K562 (cell line): Measurements from ENCODE around the gene ITGB3BP. TPM values are rescaled to one million over a fixed set of nuclear protein-coding genes. Genes with fewer than 3 reads are reported as not detected.

Experiments used
- ATAC-seq: fragments of 200-7000 bp; cut with Tn5 transposase; 3 replicates; pipeline ENCODE4 v1.9.1; 2020; ENCODE audit warnings: moderate library complexity
- BruUV-seq: library from RNA; stranded (reverse); fragments of 400-500 nt; replicated peaks from 2 replicates; lab custom pipeline; 2021; lab: Mats Ljungman, UMichigan
- CTCF ChIA-PET: fragments of 300-600 bp; formaldehyde crosslinking; extraction: SDS; loops from one replicate; lab custom pipeline; 2021; ENCODE audit warnings: low intra/inter-chr PET ratio; lab: Yijun Ruan, JAX
- POLR2A ChIA-PET: fragments of 300-600, 350-650 bp; sonication (Branson Sonifier 250); formaldehyde crosslinking; extraction: SDS; loops from one replicate; lab custom pipeline; 2021; ENCODE audit warnings: antibody characterized with exemption, inconsistent platforms; lab: Yijun Ruan, JAX
- DNase-seq, 4 experiments: peaks; one replicate each; pipeline versions ENCODE4 v3.0.0 to v3.0.0-alpha.2; 2011 to 2018; ENCODE audit warnings: low spot score in 3 of 4, mixed read lengths in 3 of 4; ENCODE audit errors: extremely low read depth in 1 of 4
- FAIRE-seq: peaks from 2 replicates; lab custom pipeline; 2011; peaks lifted over from hg19 to GRCh38; lab: Jason Lieb, UNC
- H2AFZ ChIP-seq: 2 replicates; pipeline ENCODE4 v1.6.0; 2011; ENCODE audit warnings: low read depth, low read length, control low read depth, inconsistent platforms
- H3K27ac ChIP-seq: fragments of 200-600 bp; 3 replicates; pipeline ENCODE4 v1.8.0; 2011; ENCODE audit warnings: low read depth, mild to moderate bottlenecking, control low read depth, inconsistent platforms, low read length, moderate library complexity, mixed read lengths; ENCODE audit errors: extremely low read depth
- H3K27me3 ChIP-seq, 2 experiments: fragments of 300-600 bp in 1 of 2; 2 replicates in 1 of 2; 3 replicates in 1 of 2; pipeline versions ENCODE4 v1.6.0 to v1.8.0; 2011; ENCODE audit warnings: inconsistent platforms in 2 of 2, low read length in 2 of 2, mild to moderate bottlenecking in 1 of 2, mixed read lengths in 1 of 2, moderate library complexity in 1 of 2; ENCODE audit not compliant: control insufficient read depth in 2 of 2, insufficient read depth in 2 of 2
- H3K36me3 ChIP-seq: fragments of 300-600 bp; 3 replicates; pipeline ENCODE4 v1.8.0; 2011; ENCODE audit warnings: mild to moderate bottlenecking, low read length, inconsistent platforms; ENCODE audit not compliant: control insufficient read depth, insufficient read depth
- H3K4me1 ChIP-seq, 2 experiments: fragments of 200-600 bp in 1 of 2; replicated peaks in 1 of 2; 2 replicates in 1 of 2; 3 replicates in 1 of 2; pipeline versions ENCODE4 v1.5.1 to v1.8.0; 2011; ENCODE audit warnings: inconsistent platforms in 2 of 2, low read length in 2 of 2, mild to moderate bottlenecking in 1 of 2, mixed read lengths in 1 of 2, moderate library complexity in 1 of 2; ENCODE audit not compliant: control insufficient read depth in 2 of 2, insufficient read depth in 2 of 2
- H3K4me2 ChIP-seq: 2 replicates; pipeline ENCODE4 v1.6.1; 2011; ENCODE audit warnings: low read length, control low read depth, inconsistent platforms, mixed read lengths; ENCODE audit not compliant: insufficient read depth
- H3K4me3 ChIP-seq: fragments of 200-600 bp; sonication (generic), shearing (Covaris generic); 2 replicates; pipeline ENCODE4 v1.5.1; 2016; ENCODE audit warnings: control low read depth, inconsistent platforms
- H3K79me2 ChIP-seq: fragments of 200-600 bp; 3 replicates; pipeline ENCODE4 v1.8.0; 2011; ENCODE audit warnings: low read length, inconsistent platforms; ENCODE audit not compliant: control insufficient read depth, insufficient read depth
- H3K9ac ChIP-seq, 2 experiments: 2 replicates each; pipeline versions ENCODE4 v1.6.0 to v1.6.1; 2011; ENCODE audit warnings: low read depth in 2 of 2, low read length in 2 of 2, control low read depth in 1 of 2, inconsistent platforms in 1 of 2, mild to moderate bottlenecking in 1 of 2, mixed read lengths in 1 of 2; ENCODE audit not compliant: insufficient read depth in 1 of 2
- H3K9me1 ChIP-seq: one replicate; pipeline ENCODE4 v1.6.0; 2011; ENCODE audit warnings: inconsistent platforms, mild to moderate bottlenecking, low read length, moderate library complexity; ENCODE audit not compliant: control insufficient read depth, insufficient read depth
- H3K9me3 ChIP-seq: replicated peaks from 2 replicates; pipeline ENCODE4 v1.5.1; 2011; ENCODE audit warnings: low read depth, low read length, inconsistent platforms; ENCODE audit not compliant: control insufficient read depth, insufficient read depth
- H4K20me1 ChIP-seq: replicated peaks from 2 replicates; pipeline ENCODE4 v1.6.1; 2011; ENCODE audit warnings: low read length, inconsistent platforms, mixed read lengths; ENCODE audit not compliant: control insufficient read depth, insufficient read depth
- CTCF ChIP-seq, 3 experiments: IDR thresholded peaks in 2 of 3; conservative IDR thresholded peaks in 1 of 3; 2 replicates each; pipeline ENCODE4 v1.5.1; 2011 to 2012; ENCODE audit warnings: low read length in 3 of 3, mild to moderate bottlenecking in 3 of 3, control low read depth in 2 of 3, improper control_type of control experiment in 1 of 3, inconsistent platforms in 1 of 3, low read depth in 1 of 3, mixed read lengths in 1 of 3, moderate library complexity in 1 of 3; ENCODE audit not compliant: insufficient read depth in 2 of 3
- KAT8 ChIP-seq: fragments of 450-650 bp; IDR thresholded peaks from 2 replicates; pipeline ENCODE4 v1.6.1; 2016; ENCODE audit warnings: low read depth, mild to moderate bottlenecking
- MAFF ChIP-seq: IDR thresholded peaks from 2 replicates; pipeline ENCODE4 v1.6.1; 2012; ENCODE audit warnings: low read length, improper control_type of control experiment
- RAD21 ChIP-seq, 2 experiments: fragments of 250-450 bp in 1 of 2; fragments of 450-650 bp in 1 of 2; sonication (Bioruptor Pico) in 1 of 2; formaldehyde crosslinking in 1 of 2; IDR thresholded peaks in 1 of 2; conservative IDR thresholded peaks in 1 of 2; 2 replicates each; pipeline versions ENCODE4 v1.4.0 to v1.8.0; 2020 to 2022; ENCODE audit warnings: mild to moderate bottlenecking in 2 of 2, moderate library complexity in 1 of 2
- ZNF316 ChIP-seq: fragments of 450-650 bp; IDR thresholded peaks from 2 replicates; pipeline ENCODE4 v1.6.1; 2016
- in situ Hi-C: fragments of 300-500 bp; cut with MboI; formaldehyde crosslinking; loops from 4 replicates; pipeline ENCODE4 v1.15.0; 2018; ENCODE audit warnings: inconsistent platforms, mixed read lengths
- intact Hi-C: fragments of 100-400 bp; cut with micrococcal nuclease; formaldehyde crosslinking; loops from 2 replicates; pipeline ENCODE4 v1.14.2; 2022
- polyA plus RNA-seq, 8 experiments: library from polyadenylated mRNA; depleted of rRNA in 4 of 8; stranded (reverse) in 5 of 8; unstranded in 3 of 8; fragments of >200 nt; fragmentation: Nextera tagmentation in 2 of 8; fragmentation: Illumina TruSeq in 1 of 8; extraction: Ambion mirVana in 2 of 8; extraction: Trizol in 1 of 8; gene quantifications; 2 replicates each; pipeline versions ENCODE4 v1.2.1 to v1.2.3, GENCODE V29; 2011 to 2014; ENCODE audit warnings: inconsistent platforms in 1 of 8, missing spikeins in 1 of 8
- total RNA-seq, 7 experiments: library from RNA; depleted of rRNA in 6 of 7; stranded (reverse); fragments of >200 nt in 6 of 7; fragmentation: Illumina TruSeq in 2 of 7; extraction: Trizol in 2 of 7; gene quantifications; 2 replicates each; pipeline versions ENCODE4 v1.2.1 to v1.2.3, GENCODE V29; 2011 to 2021; ENCODE audit warnings: low replicate concordance in 1 of 7

ITGB3BP gene
- total and polyA plus RNA-seq, 9 of the 15 experiments (the other 6 are each of a cell fraction or from before 2014, with no cell fraction given), result 62.8 to 151 (median 110) TPM

GRCh38 chr1:63458750-63459149 is 64.3 kb downstream of the ITGB3BP start:
- Histone ChIP-seq H3K27ac (no peak overlapping the region), H3K4me1 (no peaks in the 10 kb centered on the region), H3K4me3 (no peak overlapping the region), H2AFZ (no peak overlapping the region), H3K9me3 (no peaks in the 10 kb centered on the region; the same call in 1 of the 2 replicates), H3K27me3 (no peaks in the 10 kb centered on the region), H4K20me1 (no peaks in the 10 kb centered on the region), H3K9me1 (no peaks in the 10 kb centered on the region), H3K4me2 (no peak overlapping the region), H3K79me2 (no peaks in the 10 kb centered on the region), H3K36me3 (peaks cover 21% of the 10 kb centered on the region), H3K9ac (no peak overlapping the region)
- in situ Hi-C loops (no loop called here), intact Hi-C loops (no loop called here)
- CTCF ChIA-PET, result no interaction called here
- BruUV-seq, result no TSS peak
- TF ChIP-seq ZNF316 (peak; percentile 73), KAT8 (no peak)
- DNase-seq, result no peak
- POLR2A ChIA-PET, result no interaction called here
- no peak for ATAC-seq
- FAIRE-seq, result no peak

- peak in 1 of 4 experiments; percentile 10 for DNase-seq
- ChIA-PET CTCF (interaction anchor here (0.9 kb wide), 1 partner anchor 128 kb away, joined by 3 read pairs; no protein-coding TSS in a partner anchor), POLR2A (interaction anchor here (1.1 to 1.6 kb wide), 2 partner anchors 8 to 11 kb away, joined by 3 read pairs; no protein-coding TSS in a partner anchor)
- peak in 1 of 2 experiments; percentile 13; a peak in 1 of 4 replicates for TF ChIP-seq RAD21 (CRISPR knock-in tag; conservative IDR thresholded peaks at IDR 0.05 in 1 of 2, IDR thresholded peaks at IDR 0.05 in 1 of 2)
- peak in 1 of 3 experiments; percentile 29; a peak in 2 of 6 replicates for TF ChIP-seq CTCF (IDR thresholded peaks at IDR 0.05 in 2 of 3, conservative IDR thresholded peaks at IDR 0.05 in 1 of 3; ENCODE audit: insufficient read depth in 2 of 3, low read depth in 1 of 3, low read length in 3 of 3)
- no peak for TF ChIP-seq MAFF
- Histone ChIP-seq H3K27ac (no peak overlapping the region), H4K20me1 (no peaks in the 10 kb centered on the region), H3K36me3 (peaks cover 29% of the 10 kb centered on the region; the same call in 2 of the 3 replicates), H2AFZ (no peak overlapping the region), H3K4me3 (no peak overlapping the region), H3K79me2 (no peaks in the 10 kb centered on the region), H3K4me1 (no peaks in the 10 kb centered on the region), H3K9ac (no peak overlapping the region), H3K9me1 (no peaks in the 10 kb centered on the region), H3K9me3 (no peaks in the 10 kb centered on the region), H3K4me2 (no peak overlapping the region), H3K27me3 (no peaks in the 10 kb centered on the region)
- BruUV-seq, result no TSS peak
- peak; percentile 60 for FAIRE-seq
- intact Hi-C loops, result no loop called here
- ATAC-seq, result no peak
- in situ Hi-C loops, result no loop called here
These were observed 68.8 kb downstream of the ITGB3BP start for GRCh38 chr1:63454269-63454668.
